Measurements from ENCODE around the gene TCERG1.

TCERG1 gene

DNA sequence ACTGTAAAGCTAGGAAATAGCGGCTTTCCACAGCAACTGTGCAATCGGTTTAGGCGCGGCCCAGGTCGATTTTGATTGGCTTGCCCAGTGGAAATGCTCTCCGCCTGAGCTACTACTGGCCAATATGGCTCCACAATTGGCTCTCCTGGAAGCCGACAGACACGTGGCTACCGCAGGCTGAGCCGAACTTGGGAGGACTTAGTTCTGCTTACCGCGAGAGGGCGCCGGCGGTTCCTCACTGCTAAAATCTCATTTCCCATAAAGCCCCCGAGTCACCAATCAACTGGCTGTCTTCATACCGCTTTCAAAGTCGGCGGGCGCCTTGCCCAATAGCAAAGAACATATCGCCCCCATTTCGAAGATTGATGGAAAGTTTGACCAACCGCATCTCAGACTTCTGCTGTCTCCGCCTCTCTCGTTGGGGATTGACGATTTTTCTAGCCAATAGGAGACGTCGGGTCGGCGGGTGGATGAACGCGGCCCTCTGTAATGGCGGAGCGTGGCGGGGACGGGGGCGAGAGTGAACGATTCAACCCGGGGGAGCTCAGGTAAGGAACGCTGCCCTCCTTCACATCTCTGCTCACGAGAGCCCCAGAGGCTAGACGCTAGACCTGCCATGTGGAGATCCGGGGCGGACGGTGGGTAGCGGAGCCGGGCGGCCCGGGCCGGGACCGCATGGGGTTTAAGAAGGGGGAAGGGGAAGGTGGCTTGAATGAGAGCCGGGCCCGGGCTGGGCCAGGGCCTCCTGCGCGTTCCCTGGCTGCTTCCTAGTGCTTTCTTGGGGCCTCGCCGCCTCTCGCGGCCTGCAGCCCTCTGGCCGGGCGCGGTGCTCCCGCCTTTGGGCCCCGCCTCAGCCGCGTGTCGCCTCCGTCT is at the start of gene TCERG1:
Gene TCERG1 (plus strand): TSS at position 473 of the 873 bp plus-strand sequence. CDS start 17 bp downstream, at position 490.
- TF ChIP-seq GATA3 (IDR thresholded peaks at IDR 0.05; ENCODE audit: low read depth, low read length): no peak
- no peak for TF ChIP-seq GATA2 (IDR thresholded peaks at IDR 0.05; ENCODE audit: low read depth, low read length)

DNA sequence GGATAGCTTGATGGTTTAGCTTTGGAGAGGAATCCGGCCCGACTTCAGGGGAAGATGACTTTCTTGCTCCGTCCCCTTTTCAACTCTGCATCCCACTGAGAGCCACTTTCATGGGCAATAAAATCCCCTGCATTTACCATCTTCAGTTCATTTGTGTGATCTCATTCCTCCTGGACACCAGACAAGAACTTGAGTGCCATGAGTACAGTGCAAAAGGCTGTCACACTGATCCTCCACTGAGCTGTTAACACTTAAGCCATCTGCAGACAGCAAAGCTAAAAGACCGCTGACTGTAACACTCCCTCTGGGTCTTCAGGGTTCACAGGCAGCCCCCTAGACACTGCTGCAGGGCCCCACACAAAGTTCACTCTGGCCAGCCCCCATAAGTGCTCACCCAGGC is 48.3 kb upstream of the TCERG1 start:
- TF ChIP-seq GATA3 (IDR thresholded peaks at IDR 0.05; ENCODE audit: low read depth, low read length) (no peak), GATA2 (IDR thresholded peaks at IDR 0.05; ENCODE audit: low read depth, low read length) (no peak)

DNA sequence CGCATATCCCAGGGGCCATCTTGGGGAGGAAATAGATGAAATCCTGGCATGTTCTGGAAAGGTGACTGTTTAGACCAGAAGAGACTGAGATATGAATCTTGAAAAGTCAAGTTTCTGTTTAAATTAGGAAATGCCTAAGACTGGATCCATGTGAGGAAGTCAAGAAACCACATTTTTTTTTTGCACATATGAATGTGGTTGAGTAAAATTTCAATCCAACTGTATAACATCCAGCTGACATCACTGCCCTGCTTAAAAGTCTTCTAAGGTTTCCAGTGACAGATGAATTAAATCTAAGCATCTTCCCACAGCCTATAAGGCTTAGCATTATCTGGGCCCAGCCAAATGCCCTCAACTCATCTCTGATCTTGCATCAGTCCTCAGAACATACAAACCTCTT is 47.7 kb upstream of the TCERG1 start:
- TF ChIP-seq GATA2 (IDR thresholded peaks at IDR 0.05; ENCODE audit: low read depth, low read length): no peak

DNA sequence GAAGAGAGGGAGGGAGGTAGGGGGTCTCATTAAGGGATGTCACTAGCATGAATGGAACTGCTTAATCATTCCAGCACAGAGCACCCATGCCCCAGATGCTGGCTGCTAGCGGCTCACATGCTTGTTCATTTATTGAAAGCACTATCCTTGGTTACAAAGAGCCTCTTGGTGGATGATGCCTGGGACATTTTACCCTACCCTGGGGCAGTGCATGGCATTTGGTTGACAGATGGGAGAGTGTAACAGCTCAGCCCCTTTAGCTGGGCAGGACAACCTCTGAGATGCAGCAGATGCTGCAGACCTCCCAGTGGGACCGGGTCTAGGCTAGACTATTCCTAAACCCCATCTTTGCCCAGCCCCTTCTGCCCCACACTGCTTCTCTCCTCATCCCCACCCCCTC is 46.9 kb upstream of the TCERG1 start:
- no peak for TF ChIP-seq GATA3 (IDR thresholded peaks at IDR 0.05; ENCODE audit: low read depth, low read length)
- TF ChIP-seq GATA2 (IDR thresholded peaks at IDR 0.05; ENCODE audit: low read depth, low read length): no peak

DNA sequence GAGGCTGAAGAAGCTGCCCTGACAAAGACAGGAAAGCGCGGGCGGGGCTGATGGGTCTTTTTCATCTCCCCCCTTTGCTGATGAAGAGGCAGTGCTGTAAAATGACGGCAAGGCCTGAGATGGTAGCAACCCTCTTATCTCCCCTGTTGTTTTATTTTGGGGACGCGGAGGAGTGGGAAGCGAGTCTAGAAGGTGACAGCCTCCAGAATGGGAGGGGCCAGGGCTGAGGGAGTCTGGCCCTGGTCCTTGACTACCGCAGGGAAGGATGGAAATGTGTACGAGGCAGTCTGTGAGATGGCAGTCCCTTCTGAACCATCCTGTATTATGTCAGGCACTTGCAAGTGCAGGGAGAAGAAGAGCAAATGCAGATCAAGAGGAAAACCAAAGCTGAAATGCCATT is 46.1 kb upstream of the TCERG1 start:
- TF ChIP-seq GATA2 (IDR thresholded peaks at IDR 0.05; ENCODE audit: low read depth, low read length) (no peak), GATA3 (IDR thresholded peaks at IDR 0.05; ENCODE audit: low read depth, low read length) (no peak)

DNA sequence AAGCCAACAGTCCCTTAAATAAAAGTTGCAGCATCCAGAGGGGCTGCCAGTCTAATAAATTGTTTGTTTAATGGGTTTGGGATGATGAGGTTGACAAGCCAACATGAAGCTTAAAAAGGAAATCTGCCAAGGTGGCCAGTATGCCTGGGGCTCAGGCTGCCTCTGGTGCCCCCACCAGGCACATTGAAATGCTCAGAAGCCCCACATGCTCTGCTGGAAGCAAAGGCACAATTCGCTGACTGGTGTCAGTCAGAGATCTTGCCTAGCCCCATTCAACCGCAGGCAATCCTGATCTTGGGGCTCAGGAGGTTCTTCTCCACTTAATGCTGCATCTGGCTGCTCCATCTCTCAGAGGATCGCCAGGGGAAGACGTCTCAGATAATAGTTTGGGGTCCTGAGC is 44.2 kb upstream of the TCERG1 start:
- TF ChIP-seq GATA3 (IDR thresholded peaks at IDR 0.05; ENCODE audit: low read depth, low read length) (no peak), GATA2 (IDR thresholded peaks at IDR 0.05; ENCODE audit: low read depth, low read length) (no peak)

DNA sequence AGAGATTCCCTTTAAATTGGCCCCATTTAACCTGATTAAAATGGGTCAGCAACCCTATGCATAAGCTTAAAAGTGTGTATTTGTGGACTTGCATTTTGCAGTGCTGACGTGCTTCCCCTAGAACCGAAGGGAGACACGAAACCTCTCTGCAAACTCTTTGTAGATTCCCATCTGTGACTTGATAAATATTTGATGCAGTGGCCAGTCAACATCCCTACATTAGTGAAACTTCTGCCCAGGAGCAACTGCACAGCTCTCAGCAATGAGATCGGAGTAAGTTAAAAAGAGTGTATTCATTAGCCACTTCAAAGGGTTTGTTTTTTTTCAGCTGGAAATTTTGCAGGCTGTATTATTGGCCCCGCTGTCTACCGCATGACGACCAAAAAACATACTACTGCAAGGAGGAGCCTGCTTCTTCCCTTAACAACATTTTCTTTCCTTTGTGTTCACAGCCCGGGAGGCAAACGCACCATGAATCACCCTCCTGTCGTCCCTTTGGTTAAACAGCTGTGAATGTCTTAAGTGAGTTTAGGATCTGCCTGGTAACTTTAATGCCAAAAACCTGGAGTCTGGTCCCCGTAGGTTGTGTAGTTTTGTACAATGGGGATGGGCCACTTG is 38.0 kb upstream of the TCERG1 start:
- TF ChIP-seq GATA3 (IDR thresholded peaks at IDR 0.05; ENCODE audit: low read depth, low read length) (no peak), GATA2 (IDR thresholded peaks at IDR 0.05; ENCODE audit: low read depth, low read length) (no peak)

DNA sequence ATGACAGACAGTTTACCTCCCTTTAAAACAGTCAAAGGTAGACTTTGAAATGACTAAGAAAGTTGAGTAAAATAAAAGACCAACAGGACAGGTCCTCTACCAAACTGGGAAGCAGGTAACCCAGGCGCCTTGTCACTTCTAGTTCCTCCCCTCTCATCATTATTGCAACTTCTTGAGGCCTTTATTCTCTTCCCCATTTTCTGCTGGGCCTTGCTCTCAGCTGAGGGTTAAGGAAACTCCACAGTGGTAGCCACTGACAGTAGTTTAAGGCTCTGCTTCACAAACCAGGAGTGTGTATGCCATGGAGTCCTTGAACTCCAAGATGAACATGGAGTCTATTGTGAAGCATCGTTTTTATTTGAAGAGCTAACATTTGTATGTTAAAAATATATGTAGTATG is 36.9 kb upstream of the TCERG1 start:
- TF ChIP-seq GATA3 (IDR thresholded peaks at IDR 0.05; ENCODE audit: low read depth, low read length): no peak
- no peak for TF ChIP-seq GATA2 (IDR thresholded peaks at IDR 0.05; ENCODE audit: low read depth, low read length)

DNA sequence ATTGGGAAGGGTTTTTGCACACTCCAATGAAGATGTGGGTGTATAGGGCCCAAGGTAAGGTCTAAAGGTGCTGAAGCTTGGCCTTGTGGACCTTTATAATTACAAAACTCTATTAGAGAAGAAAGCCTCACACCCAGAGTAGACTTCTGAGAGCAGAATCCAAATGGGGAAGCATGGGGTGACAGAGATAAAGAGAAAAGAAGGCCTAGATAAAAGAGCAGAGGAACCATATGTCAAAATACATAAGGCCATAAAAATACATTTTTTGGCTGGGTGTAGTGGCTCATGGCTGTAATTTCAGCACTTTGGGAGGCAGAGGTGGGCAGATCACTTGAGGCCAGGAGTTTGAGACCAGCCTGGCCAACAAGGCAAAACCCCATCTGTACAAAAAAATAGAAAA is 27.4 kb upstream of the TCERG1 start:
- TF ChIP-seq GATA2 (IDR thresholded peaks at IDR 0.05; ENCODE audit: low read depth, low read length) (no peak), GATA3 (IDR thresholded peaks at IDR 0.05; ENCODE audit: low read depth, low read length) (no peak)

DNA sequence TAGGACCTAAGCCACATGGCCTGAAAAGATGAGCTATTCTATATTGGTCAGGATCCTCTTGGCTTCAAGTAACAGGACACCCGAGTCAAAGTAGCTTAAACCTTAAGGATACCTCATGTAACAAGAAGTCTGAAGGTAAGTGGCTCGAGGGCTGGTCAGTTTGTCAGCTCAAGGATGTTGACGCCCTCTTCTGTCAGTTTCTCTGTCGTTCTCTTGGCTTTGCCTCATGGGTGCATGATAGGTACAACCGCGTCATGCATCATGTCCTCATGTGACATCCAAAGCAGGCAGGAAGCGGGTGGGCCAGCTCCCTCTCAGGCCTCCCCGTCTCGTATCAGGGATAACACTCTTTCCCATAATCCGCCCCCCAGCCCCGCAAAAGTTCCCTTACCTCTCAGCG is 22.1 kb upstream of the TCERG1 start:
- TF ChIP-seq GATA2 (IDR thresholded peaks at IDR 0.05; ENCODE audit: low read depth, low read length) (no peak), GATA3 (IDR thresholded peaks at IDR 0.05; ENCODE audit: low read depth, low read length) (no peak)

DNA sequence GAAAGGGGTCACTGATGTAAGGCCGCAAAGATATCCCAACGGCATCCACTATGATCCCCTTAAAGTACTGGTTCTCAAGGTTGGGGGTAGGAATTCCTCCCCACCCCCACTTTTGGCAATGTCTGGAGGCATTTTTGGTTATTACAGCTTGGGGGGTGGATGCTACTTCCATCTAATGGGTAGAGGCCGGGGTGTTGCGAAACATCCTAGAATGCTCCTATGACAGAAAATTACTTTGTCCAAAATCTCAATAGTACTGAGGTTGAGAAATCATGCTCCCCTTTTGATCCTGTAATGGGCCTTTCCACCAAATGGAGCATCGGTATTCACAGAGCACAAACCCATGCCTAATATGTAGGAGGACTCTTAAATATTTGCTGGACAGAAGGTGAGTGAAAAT is 20.8 kb upstream of the TCERG1 start:
- TF ChIP-seq GATA2 (IDR thresholded peaks at IDR 0.05; ENCODE audit: low read depth, low read length) (no peak), GATA3 (IDR thresholded peaks at IDR 0.05; ENCODE audit: low read depth, low read length) (no peak)

DNA sequence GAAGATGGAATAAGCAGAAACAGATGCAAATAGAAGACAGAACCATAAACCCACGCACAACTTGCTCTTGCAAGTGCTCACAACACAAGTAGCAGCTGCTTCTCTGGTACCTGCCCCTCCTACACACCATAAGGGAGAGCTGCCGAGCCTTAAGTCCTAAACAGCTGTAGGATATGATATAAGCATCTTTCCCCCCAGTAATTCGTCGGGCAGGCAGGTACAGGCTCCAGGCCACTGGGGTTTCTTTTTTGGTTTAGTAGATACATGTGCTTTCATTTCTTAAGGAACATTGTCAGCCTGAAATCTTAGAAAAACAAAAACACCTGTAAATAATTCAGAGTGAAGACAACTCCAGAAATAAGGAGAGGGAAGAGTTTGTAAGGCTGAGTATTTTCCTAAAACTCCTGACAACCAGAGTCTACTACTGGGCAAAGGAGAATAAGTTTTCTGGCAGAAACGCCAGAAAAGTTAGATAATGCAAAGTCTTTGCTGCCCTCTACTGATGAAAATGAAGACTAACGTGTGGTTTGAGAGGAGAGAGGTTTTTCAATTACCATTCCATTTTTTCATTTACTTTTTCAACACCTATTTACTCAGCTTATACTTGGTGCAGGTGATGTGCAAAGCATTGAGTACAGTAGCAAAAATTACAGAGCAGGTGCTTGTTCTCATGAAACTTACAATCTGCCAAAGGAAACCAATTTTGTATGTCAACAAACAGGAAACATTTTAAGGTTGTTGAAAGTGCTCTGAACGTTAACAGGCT is 20.1 kb upstream of the TCERG1 start:
- no peak for TF ChIP-seq GATA3 (IDR thresholded peaks at IDR 0.05; ENCODE audit: low read depth, low read length)
- no peak for TF ChIP-seq GATA2 (IDR thresholded peaks at IDR 0.05; ENCODE audit: low read depth, low read length)

DNA sequence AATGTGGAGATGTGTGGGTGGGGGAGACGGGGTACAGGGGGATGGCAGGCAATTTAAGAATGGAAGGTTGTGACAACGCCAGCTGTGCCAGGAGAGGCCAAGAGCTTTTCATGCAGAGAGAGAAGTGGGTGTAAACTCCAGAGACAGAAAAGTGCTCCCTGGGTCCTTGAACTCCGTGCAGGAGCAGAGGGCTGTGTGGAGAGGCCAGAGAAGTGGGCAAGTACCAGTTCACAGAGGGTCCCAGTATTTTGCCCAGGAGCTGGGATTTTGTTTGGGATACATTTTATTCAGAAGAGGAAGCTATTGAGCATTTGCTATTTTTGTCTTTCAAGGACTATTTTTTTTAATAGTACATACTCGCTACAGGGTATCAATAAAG is 19.5 kb upstream of the TCERG1 start:
- TF ChIP-seq GATA3 (IDR thresholded peaks at IDR 0.05; ENCODE audit: low read depth, low read length) (no peak), GATA2 (IDR thresholded peaks at IDR 0.05; ENCODE audit: low read depth, low read length) (no peak)

DNA sequence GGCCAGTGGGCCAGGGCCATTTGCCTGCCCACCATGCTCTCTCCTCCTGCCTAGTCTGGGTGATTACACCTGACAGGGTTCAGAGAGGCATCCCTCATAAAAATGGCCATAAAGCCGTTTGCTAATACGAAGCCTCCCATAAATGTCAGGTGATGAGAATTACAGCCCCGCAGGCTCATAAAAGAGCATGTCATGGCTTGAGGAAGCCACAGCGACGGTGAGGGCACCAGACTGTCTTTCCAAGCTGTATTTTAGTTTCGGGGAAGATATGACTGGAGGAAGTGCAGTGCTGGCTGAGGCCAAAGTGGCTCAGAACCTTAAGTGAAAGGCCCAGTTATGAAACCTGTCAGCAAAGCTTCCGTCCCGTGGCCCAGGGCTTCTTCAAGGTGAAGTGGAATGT is 18.5 kb upstream of the TCERG1 start:
- TF ChIP-seq GATA3 (IDR thresholded peaks at IDR 0.05; ENCODE audit: low read depth, low read length) (no peak), GATA2 (IDR thresholded peaks at IDR 0.05; ENCODE audit: low read depth, low read length) (no peak)
